ENCODE data around the gene PPP1R2C.

PPP1R2C gene

GRCh38 chrX:42778096-42778495, at the start of gene PPP1R2C:
Gene PPP1R2C (minus strand): TSS chrX:42778163. CDS start chrX:42778079, 84 bp downstream.
- DNase-seq = no peak

- DNase-seq = no peak
These were observed 47.2 kb upstream of the PPP1R2C start for GRCh38 chrX:42825201-42825600.

- DNase-seq = no peak
These were observed 46.6 kb upstream of the PPP1R2C start for GRCh38 chrX:42824541-42824940.

- no peak for DNase-seq
These were observed 45.5 kb upstream of the PPP1R2C start for GRCh38 chrX:42823443-42823842.

- no peak for DNase-seq
These were observed 44.0 kb upstream of the PPP1R2C start for GRCh38 chrX:42821803-42822443.

GRCh38 chrX:42818151-42818921, 40.4 kb upstream of the PPP1R2C start:
- DNase-seq = no peak

GRCh38 chrX:42809569-42809968, 31.6 kb upstream of the PPP1R2C start:
- no peak for DNase-seq

GRCh38 chrX:42807393-42807792, 29.4 kb upstream of the PPP1R2C start:
- no peak for DNase-seq

GRCh38 chrX:42804524-42804923, 26.6 kb upstream of the PPP1R2C start:
- no peak for DNase-seq

- no peak for DNase-seq
These were observed 25.4 kb upstream of the PPP1R2C start for GRCh38 chrX:42803320-42803719.

GRCh38 chrX:42797651-42798269, 19.8 kb upstream of the PPP1R2C start:
- no peak for DNase-seq

GRCh38 chrX:42783451-42783850, 5.5 kb upstream of the PPP1R2C start:
- DNase-seq = no peak

GRCh38 chrX:42776195-42776594, 1.8 kb downstream of the PPP1R2C start:
- no peak for DNase-seq

- no peak for DNase-seq
These were observed 5.1 kb downstream of the PPP1R2C start for GRCh38 chrX:42772874-42773273.

GRCh38 chrX:42771506-42772335, 6.2 kb downstream of the PPP1R2C start:
- no peak for DNase-seq

- DNase-seq = no peak
These were observed 7.4 kb downstream of the PPP1R2C start for GRCh38 chrX:42770566-42770965.

- no peak for DNase-seq
These were observed 18.1 kb downstream of the PPP1R2C start for GRCh38 chrX:42759881-42760280.

- DNase-seq = no peak
These were observed 22.1 kb downstream of the PPP1R2C start for GRCh38 chrX:42755815-42756214.

GRCh38 chrX:42754603-42755002, 23.4 kb downstream of the PPP1R2C start:
- no peak for DNase-seq

- no peak for DNase-seq
These were observed 23.8 kb downstream of the PPP1R2C start for GRCh38 chrX:42754115-42754514.

- DNase-seq = no peak
These were observed 25.2 kb downstream of the PPP1R2C start for GRCh38 chrX:42752730-42753129.

- DNase-seq = no peak
These were observed 26.4 kb downstream of the PPP1R2C start for GRCh38 chrX:42751573-42751972.
